Measurements from ENCODE around the gene SMC6.

Gene SMC6

GRCh38 chr2:17791817-17792130 is 38.2 kb upstream of the SMC6 start:
- no peaks in the 10 kb centered on the region for H3K36me3 ChIP-seq (ENCODE audit: control insufficient read depth in 1 of 2, insufficient read depth in 2 of 2, low read length in 2 of 2)
- no peaks in the 10 kb centered on the region for H3K4me1 ChIP-seq (ENCODE audit: control insufficient read depth in 1 of 2, insufficient read depth in 2 of 2, low read length in 2 of 2)
- H3K27ac ChIP-seq (ENCODE audit: low read length), result no peak overlapping the region
- H3K4me3 ChIP-seq (ENCODE audit: low read depth in 1 of 2, low read length in 2 of 2), result no peak overlapping the region
- no peaks in the 10 kb centered on the region for H3K27me3 ChIP-seq (ENCODE audit: low read depth, low read length)
- H3K9me3 ChIP-seq (ENCODE audit: control insufficient read depth in 1 of 2, low read length in 2 of 2), result no peaks in the 10 kb centered on the region

- Histone ChIP-seq H3K36me3 (ENCODE audit: control insufficient read depth in 1 of 2, insufficient read depth in 2 of 2, low read length in 2 of 2) (no peaks in the 10 kb centered on the region), H3K27me3 (ENCODE audit: low read depth, low read length) (no peaks in the 10 kb centered on the region), H3K27ac (ENCODE audit: low read length) (no peak overlapping the region), H3K4me1 (ENCODE audit: control insufficient read depth in 1 of 2, insufficient read depth in 2 of 2, low read length in 2 of 2) (no peaks in the 10 kb centered on the region), H3K9me3 (ENCODE audit: control insufficient read depth in 1 of 2, low read length in 2 of 2) (no peaks in the 10 kb centered on the region), H3K4me3 (ENCODE audit: low read depth in 1 of 2, low read length in 2 of 2) (no peak overlapping the region)
Measured at GRCh38 chr2:17791121-17791816, 37.7 kb upstream of the SMC6 start.

- Histone ChIP-seq H3K36me3 (ENCODE audit: control insufficient read depth in 1 of 2, insufficient read depth in 2 of 2, low read length in 2 of 2) (no peaks in the 10 kb centered on the region), H3K9me3 (ENCODE audit: control insufficient read depth in 1 of 2, low read length in 2 of 2) (no peaks in the 10 kb centered on the region), H3K4me1 (ENCODE audit: control insufficient read depth in 1 of 2, insufficient read depth in 2 of 2, low read length in 2 of 2) (no peaks in the 10 kb centered on the region), H3K27me3 (ENCODE audit: low read depth, low read length) (no peaks in the 10 kb centered on the region), H3K4me3 (ENCODE audit: low read depth in 1 of 2, low read length in 2 of 2) (no peak overlapping the region), H3K27ac (ENCODE audit: low read length) (no peak overlapping the region)
Measured at GRCh38 chr2:17790536-17790935, 36.9 kb upstream of the SMC6 start.

- Histone ChIP-seq H3K27me3 (ENCODE audit: low read depth, low read length) (no peaks in the 10 kb centered on the region), H3K9me3 (ENCODE audit: control insufficient read depth in 1 of 2, low read length in 2 of 2) (no peaks in the 10 kb centered on the region), H3K4me1 (ENCODE audit: control insufficient read depth in 1 of 2, insufficient read depth in 2 of 2, low read length in 2 of 2) (no peaks in the 10 kb centered on the region), H3K27ac (ENCODE audit: low read length) (no peak overlapping the region), H3K4me3 (ENCODE audit: low read depth in 1 of 2, low read length in 2 of 2) (no peak overlapping the region), H3K36me3 (ENCODE audit: control insufficient read depth in 1 of 2, insufficient read depth in 2 of 2, low read length in 2 of 2) (no peaks in the 10 kb centered on the region)
Measured at GRCh38 chr2:17788773-17789172, 35.2 kb upstream of the SMC6 start.

- H3K4me1 ChIP-seq (ENCODE audit: control insufficient read depth in 1 of 2, insufficient read depth in 2 of 2, low read length in 2 of 2), result no peaks in the 10 kb centered on the region
- no peaks in the 10 kb centered on the region for H3K36me3 ChIP-seq (ENCODE audit: control insufficient read depth in 1 of 2, insufficient read depth in 2 of 2, low read length in 2 of 2)
Measured at GRCh38 chr2:17786727-17787126, 33.1 kb upstream of the SMC6 start.

GRCh38 chr2:17781482-17781881 is 27.9 kb upstream of the SMC6 start:
- Histone ChIP-seq H3K27ac (ENCODE audit: low read length) (no peak overlapping the region), H3K4me3 (ENCODE audit: low read depth in 1 of 2, low read length in 2 of 2) (no peak overlapping the region), H3K9me3 (ENCODE audit: control insufficient read depth in 1 of 2, low read length in 2 of 2) (no peaks in the 10 kb centered on the region), H3K4me1 (ENCODE audit: control insufficient read depth in 1 of 2, insufficient read depth in 2 of 2, low read length in 2 of 2) (no peaks in the 10 kb centered on the region), H3K27me3 (ENCODE audit: low read depth, low read length) (no peaks in the 10 kb centered on the region), H3K36me3 (ENCODE audit: control insufficient read depth in 1 of 2, insufficient read depth in 2 of 2, low read length in 2 of 2) (peaks cover 0 to 4% of the 10 kb centered on the region in 2 donors)

More at GRCh38 chr2:17786727-17787126, 33.1 kb upstream of the SMC6 start:
- Histone ChIP-seq H3K9me3 (ENCODE audit: control insufficient read depth in 1 of 2, low read length in 2 of 2) (no peaks in the 10 kb centered on the region), H3K4me3 (ENCODE audit: low read depth in 1 of 2, low read length in 2 of 2) (no peak overlapping the region), H3K27ac (ENCODE audit: low read length) (no peak overlapping the region), H3K27me3 (ENCODE audit: low read depth, low read length) (no peaks in the 10 kb centered on the region)

GRCh38 chr2:17780546-17780945 is 26.9 kb upstream of the SMC6 start:
- H3K27me3 ChIP-seq (ENCODE audit: low read depth, low read length), result no peaks in the 10 kb centered on the region
- H3K36me3 ChIP-seq (ENCODE audit: control insufficient read depth in 1 of 2, insufficient read depth in 2 of 2, low read length in 2 of 2), result peaks cover 0 to 4% of the 10 kb centered on the region in 2 donors
- no peak overlapping the region for H3K4me3 ChIP-seq (ENCODE audit: low read depth in 1 of 2, low read length in 2 of 2)
- H3K4me1 ChIP-seq (ENCODE audit: control insufficient read depth in 1 of 2, insufficient read depth in 2 of 2, low read length in 2 of 2), result no peaks in the 10 kb centered on the region
- no peak overlapping the region for H3K27ac ChIP-seq (ENCODE audit: low read length)
- no peaks in the 10 kb centered on the region for H3K9me3 ChIP-seq (ENCODE audit: control insufficient read depth in 1 of 2, low read length in 2 of 2)

- Histone ChIP-seq H3K4me1 (ENCODE audit: control insufficient read depth in 1 of 2, insufficient read depth in 2 of 2, low read length in 2 of 2) (no peaks in the 10 kb centered on the region), H3K27ac (ENCODE audit: low read length) (no peak overlapping the region), H3K9me3 (ENCODE audit: control insufficient read depth in 1 of 2, low read length in 2 of 2) (no peaks in the 10 kb centered on the region), H3K36me3 (ENCODE audit: control insufficient read depth in 1 of 2, insufficient read depth in 2 of 2, low read length in 2 of 2) (no peaks in the 10 kb centered on the region), H3K27me3 (ENCODE audit: low read depth, low read length) (no peaks in the 10 kb centered on the region), H3K4me3 (ENCODE audit: low read depth in 1 of 2, low read length in 2 of 2) (no peak overlapping the region)
Measured at GRCh38 chr2:17772532-17772931, 18.9 kb upstream of the SMC6 start.

GRCh38 chr2:17771956-17772355 is 18.3 kb upstream of the SMC6 start:
- peaks cover 0 to 3% of the 10 kb centered on the region in 2 donors for H3K36me3 ChIP-seq (ENCODE audit: control insufficient read depth in 1 of 2, insufficient read depth in 2 of 2, low read length in 2 of 2)
- H3K9me3 ChIP-seq (ENCODE audit: control insufficient read depth in 1 of 2, low read length in 2 of 2), result no peaks in the 10 kb centered on the region
- H3K4me3 ChIP-seq (ENCODE audit: low read depth in 1 of 2, low read length in 2 of 2), result no peak overlapping the region
- no peaks in the 10 kb centered on the region for H3K27me3 ChIP-seq (ENCODE audit: low read depth, low read length)
- no peak overlapping the region for H3K27ac ChIP-seq (ENCODE audit: low read length)
- H3K4me1 ChIP-seq (ENCODE audit: control insufficient read depth in 1 of 2, insufficient read depth in 2 of 2, low read length in 2 of 2), result no peaks in the 10 kb centered on the region

GRCh38 chr2:17768894-17769293 is 15.3 kb upstream of the SMC6 start:
- Histone ChIP-seq H3K9me3 (ENCODE audit: control insufficient read depth in 1 of 2, low read length in 2 of 2) (no peaks in the 10 kb centered on the region), H3K27me3 (ENCODE audit: low read depth, low read length) (no peaks in the 10 kb centered on the region), H3K27ac (ENCODE audit: low read length) (no peak overlapping the region), H3K36me3 (ENCODE audit: control insufficient read depth in 1 of 2, insufficient read depth in 2 of 2, low read length in 2 of 2) (peaks cover 0 to 5% of the 10 kb centered on the region in 2 donors), H3K4me1 (ENCODE audit: control insufficient read depth in 1 of 2, insufficient read depth in 2 of 2, low read length in 2 of 2) (no peaks in the 10 kb centered on the region), H3K4me3 (ENCODE audit: low read depth in 1 of 2, low read length in 2 of 2) (no peak overlapping the region)

GRCh38 chr2:17765398-17765797 is 11.8 kb upstream of the SMC6 start:
- Histone ChIP-seq H3K27ac (ENCODE audit: low read length) (no peak overlapping the region), H3K36me3 (ENCODE audit: control insufficient read depth in 1 of 2, insufficient read depth in 2 of 2, low read length in 2 of 2) (peaks cover 0 to 10% of the 10 kb centered on the region in 2 donors)

GRCh38 chr2:17763641-17764333 is 10.2 kb upstream of the SMC6 start:
- H3K4me3 ChIP-seq (ENCODE audit: low read depth in 1 of 2, low read length in 2 of 2), result no peak overlapping the region
- H3K27ac ChIP-seq (ENCODE audit: low read length), result no peak overlapping the region
- H3K27me3 ChIP-seq (ENCODE audit: low read depth, low read length), result no peaks in the 10 kb centered on the region
- H3K36me3 ChIP-seq (ENCODE audit: control insufficient read depth in 1 of 2, insufficient read depth in 2 of 2, low read length in 2 of 2), result peaks cover 0 to 10% of the 10 kb centered on the region in 2 donors
- H3K9me3 ChIP-seq (ENCODE audit: control insufficient read depth in 1 of 2, low read length in 2 of 2), result no peaks in the 10 kb centered on the region
- no peaks in the 10 kb centered on the region for H3K4me1 ChIP-seq (ENCODE audit: control insufficient read depth in 1 of 2, insufficient read depth in 2 of 2, low read length in 2 of 2)

More at GRCh38 chr2:17765398-17765797, 11.8 kb upstream of the SMC6 start:
- Histone ChIP-seq H3K4me3 (ENCODE audit: low read depth in 1 of 2, low read length in 2 of 2) (no peak overlapping the region), H3K9me3 (ENCODE audit: control insufficient read depth in 1 of 2, low read length in 2 of 2) (no peaks in the 10 kb centered on the region), H3K4me1 (ENCODE audit: control insufficient read depth in 1 of 2, insufficient read depth in 2 of 2, low read length in 2 of 2) (no peaks in the 10 kb centered on the region), H3K27me3 (ENCODE audit: low read depth, low read length) (no peaks in the 10 kb centered on the region)
